C4-2B (cell line): ENCODE data around the gene SGIP1.

Experiments used
- H3K27ac ChIP-seq: fragments of 450-650 bp; 2 replicates; pipeline ENCODE4 v1.5.1; 2017
- ZFX ChIP-seq: fragments of 450-650 bp; IDR thresholded peaks from 2 replicates; pipeline ENCODE4 v1.6.1; 2017
- TF ChIP-seq, protein P1 (sequence below): fragments of 450-650 bp; conservative IDR thresholded peaks from 2 replicates; pipeline ENCODE4 v1.5.1; 2017; ENCODE audit warnings: mild to moderate bottlenecking

SGIP1 gene

DNA sequence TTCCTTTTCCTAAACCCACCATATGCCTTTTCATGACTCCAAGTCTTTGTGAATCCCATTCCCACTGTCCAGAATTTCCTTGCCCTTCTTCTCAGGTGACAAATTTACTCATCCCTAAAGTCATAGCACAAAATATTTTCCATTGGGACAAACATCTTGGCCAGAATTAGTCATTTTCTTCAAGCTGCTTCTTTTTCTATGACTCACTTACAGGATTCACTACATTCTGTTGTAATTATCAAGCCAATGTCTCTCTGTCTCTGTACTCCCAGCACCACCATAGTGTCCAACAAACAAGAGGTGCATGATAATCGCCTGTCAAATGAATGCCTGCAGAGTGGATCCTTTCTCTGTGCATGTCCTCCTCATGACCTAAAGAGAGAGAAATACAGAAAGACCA is 37.8 kb downstream of the SGIP1 start:
- no peak overlapping the region for H3K27ac ChIP-seq
- no peak for TF ChIP-seq ZFX
- TF ChIP-seq, protein P1, sequence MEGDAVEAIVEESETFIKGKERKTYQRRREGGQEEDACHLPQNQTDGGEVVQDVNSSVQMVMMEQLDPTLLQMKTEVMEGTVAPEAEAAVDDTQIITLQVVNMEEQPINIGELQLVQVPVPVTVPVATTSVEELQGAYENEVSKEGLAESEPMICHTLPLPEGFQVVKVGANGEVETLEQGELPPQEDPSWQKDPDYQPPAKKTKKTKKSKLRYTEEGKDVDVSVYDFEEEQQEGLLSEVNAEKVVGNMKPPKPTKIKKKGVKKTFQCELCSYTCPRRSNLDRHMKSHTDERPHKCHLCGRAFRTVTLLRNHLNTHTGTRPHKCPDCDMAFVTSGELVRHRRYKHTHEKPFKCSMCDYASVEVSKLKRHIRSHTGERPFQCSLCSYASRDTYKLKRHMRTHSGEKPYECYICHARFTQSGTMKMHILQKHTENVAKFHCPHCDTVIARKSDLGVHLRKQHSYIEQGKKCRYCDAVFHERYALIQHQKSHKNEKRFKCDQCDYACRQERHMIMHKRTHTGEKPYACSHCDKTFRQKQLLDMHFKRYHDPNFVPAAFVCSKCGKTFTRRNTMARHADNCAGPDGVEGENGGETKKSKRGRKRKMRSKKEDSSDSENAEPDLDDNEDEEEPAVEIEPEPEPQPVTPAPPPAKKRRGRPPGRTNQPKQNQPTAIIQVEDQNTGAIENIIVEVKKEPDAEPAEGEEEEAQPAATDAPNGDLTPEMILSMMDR, result no peak

- no peak overlapping the region for H3K27ac ChIP-seq
- no peak for TF ChIP-seq ZFX
- TF ChIP-seq, protein P1, result no peak
These were observed 41.8 kb downstream of the SGIP1 start for GRCh38 chr1:66575739-66576138.

DNA sequence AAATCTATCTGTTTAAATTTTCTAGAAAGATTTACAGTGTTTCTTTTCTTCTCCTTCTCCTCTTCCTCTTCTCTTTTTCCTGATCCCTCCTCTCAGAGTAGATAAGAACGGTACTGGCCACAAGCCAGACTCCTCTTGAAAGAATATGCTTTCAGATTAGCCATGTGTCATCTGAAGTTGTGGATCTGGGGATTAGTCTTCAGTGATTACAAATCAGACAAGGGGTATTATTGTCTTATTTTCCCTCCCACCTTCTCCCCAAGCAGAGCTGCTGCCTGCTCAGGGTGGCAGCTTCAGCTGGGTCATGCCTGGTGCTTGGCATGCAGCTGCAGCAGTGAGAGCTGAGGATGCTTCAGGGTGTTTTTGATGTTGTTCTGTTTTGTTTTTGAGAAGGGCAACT is 42.7 kb downstream of the SGIP1 start:
- no peak for TF ChIP-seq ZFX
- TF ChIP-seq, protein P1, result no peak
- H3K27ac ChIP-seq, result no peak overlapping the region

DNA sequence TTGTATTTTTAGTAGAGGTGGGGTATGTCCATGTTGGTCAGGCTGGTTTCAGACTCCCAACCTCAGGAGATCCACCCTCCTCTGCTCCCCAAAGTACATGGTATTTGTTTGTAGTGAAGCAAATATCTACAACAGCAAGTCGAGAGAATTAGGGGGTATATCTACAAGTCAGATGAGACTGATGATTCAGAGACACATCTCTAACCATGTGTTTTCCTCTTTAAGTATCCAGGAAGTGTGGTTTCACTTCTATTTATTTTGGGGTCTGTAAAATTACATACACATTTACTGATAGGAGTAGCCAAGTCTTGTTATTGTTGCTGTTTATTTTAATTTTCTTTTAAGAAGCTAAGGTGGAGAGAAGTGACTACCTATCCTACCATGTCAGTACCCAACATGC is 44.9 kb downstream of the SGIP1 start:
- H3K27ac ChIP-seq, result no peak overlapping the region
- no peak for TF ChIP-seq ZFX
- TF ChIP-seq, protein P1, result no peak

- TF ChIP-seq, protein P1, result no peak
- TF ChIP-seq ZFX, result no peak
- H3K27ac ChIP-seq, result no peak overlapping the region
These were observed 46.1 kb downstream of the SGIP1 start for GRCh38 chr1:66580081-66580480.

- no peak overlapping the region for H3K27ac ChIP-seq
- TF ChIP-seq ZFX, result no peak
- TF ChIP-seq, protein P1, result no peak
These were observed 49.1 kb downstream of the SGIP1 start for GRCh38 chr1:66583021-66583420.

GRCh38 chr1:66585002-66585401 is 51.0 kb downstream of the SGIP1 start:
- no peak overlapping the region for H3K27ac ChIP-seq
- no peak for TF ChIP-seq ZFX
- TF ChIP-seq, protein P1, result no peak
